MM.1S (cell line): ENCODE data around the gene WASF2.

Source experiments
- EZH2 ChIP-seq: fragments of 300-600 bp; sonication (generic); optimal IDR thresholded peaks from 2 replicates; pipeline ENCODE3; 2017; ENCODE audit warnings: low read depth, mild to moderate bottlenecking, antibody characterized with exemption, low read length, mixed read lengths
- TF ChIP-seq, protein P1 (sequence below): fragments of 300-600 bp; sonication (generic); IDR thresholded peaks from 2 replicates; pipeline ENCODE4 v1.5.1; 2016; ENCODE audit warnings: antibody characterized with exemption, low read length, mixed read lengths

DNA sequence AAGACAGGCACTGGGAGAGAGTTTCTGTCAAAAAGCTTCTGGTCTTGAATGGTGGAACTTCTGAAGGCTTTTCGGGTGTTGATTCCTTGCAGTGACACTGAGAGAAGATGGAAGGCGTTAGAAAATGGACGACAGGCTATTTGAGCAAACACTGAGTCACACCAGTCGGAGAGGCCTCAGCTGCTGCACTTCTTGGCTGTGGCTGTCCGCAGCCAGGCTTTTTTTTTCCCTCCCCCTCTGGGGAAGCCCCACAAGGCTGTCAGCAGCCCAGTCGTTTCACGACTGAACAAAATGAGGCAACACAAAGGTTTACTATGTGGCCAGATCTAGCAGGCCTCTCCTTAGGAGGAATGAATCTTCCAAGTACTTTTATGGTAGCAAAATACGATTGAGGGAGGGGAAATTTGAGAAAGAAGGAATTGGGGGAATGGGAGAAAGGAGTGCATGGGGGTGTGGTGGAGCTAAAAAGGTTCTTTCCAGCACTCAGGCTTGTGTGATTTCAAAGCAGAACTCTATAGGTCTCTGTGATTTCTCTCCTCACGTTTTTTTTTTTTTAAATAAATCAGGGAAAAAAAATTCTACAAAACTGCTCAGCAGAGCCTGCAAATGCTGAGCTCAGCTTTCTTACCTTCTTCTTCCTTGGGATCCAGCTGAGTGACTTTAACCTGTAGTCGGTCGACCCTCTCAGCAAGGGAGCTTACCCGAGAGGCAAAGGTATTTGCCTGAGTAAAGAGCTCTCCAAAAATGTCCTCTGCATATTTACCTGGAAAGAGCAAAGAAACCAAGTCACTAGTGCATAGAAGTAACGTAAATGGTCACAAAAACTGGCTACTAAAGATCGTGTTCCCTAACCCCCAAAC lies 71.4 kb downstream of the WASF2 start:
- no peak for TF ChIP-seq EZH2
- TF ChIP-seq, protein P1, sequence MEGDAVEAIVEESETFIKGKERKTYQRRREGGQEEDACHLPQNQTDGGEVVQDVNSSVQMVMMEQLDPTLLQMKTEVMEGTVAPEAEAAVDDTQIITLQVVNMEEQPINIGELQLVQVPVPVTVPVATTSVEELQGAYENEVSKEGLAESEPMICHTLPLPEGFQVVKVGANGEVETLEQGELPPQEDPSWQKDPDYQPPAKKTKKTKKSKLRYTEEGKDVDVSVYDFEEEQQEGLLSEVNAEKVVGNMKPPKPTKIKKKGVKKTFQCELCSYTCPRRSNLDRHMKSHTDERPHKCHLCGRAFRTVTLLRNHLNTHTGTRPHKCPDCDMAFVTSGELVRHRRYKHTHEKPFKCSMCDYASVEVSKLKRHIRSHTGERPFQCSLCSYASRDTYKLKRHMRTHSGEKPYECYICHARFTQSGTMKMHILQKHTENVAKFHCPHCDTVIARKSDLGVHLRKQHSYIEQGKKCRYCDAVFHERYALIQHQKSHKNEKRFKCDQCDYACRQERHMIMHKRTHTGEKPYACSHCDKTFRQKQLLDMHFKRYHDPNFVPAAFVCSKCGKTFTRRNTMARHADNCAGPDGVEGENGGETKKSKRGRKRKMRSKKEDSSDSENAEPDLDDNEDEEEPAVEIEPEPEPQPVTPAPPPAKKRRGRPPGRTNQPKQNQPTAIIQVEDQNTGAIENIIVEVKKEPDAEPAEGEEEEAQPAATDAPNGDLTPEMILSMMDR, result no peak
